ENCODE results near the gene THSD4. TPM values are rescaled to one million over a fixed set of nuclear protein-coding genes. Genes with fewer than 3 reads are reported as not detected.

The THSD4 gene
- total RNA-seq = 13.1 and 25.4 TPM in 2 replicates

- DNase-seq (ENCODE audit: low read depth in 2 of 2) = peak in 1 of 2 donors; percentile 72
Measured at GRCh38 chr15:71114887-71115566, at the start of gene THSD4. Gene THSD4, plus strand, starts transcription at chr15:71115471.

- DNase-seq (ENCODE audit: low read depth in 2 of 2) = no peak
Measured at GRCh38 chr15:71066983-71067382, 48.3 kb upstream of the THSD4 start.

GRCh38 chr15:71069693-71070092 is 45.6 kb upstream of the THSD4 start:
- no peak for DNase-seq (ENCODE audit: low read depth in 2 of 2)

GRCh38 chr15:71071529-71071928 is 43.7 kb upstream of the THSD4 start:
- DNase-seq (ENCODE audit: low read depth in 2 of 2) = no peak

- no peak for DNase-seq (ENCODE audit: low read depth in 2 of 2)
Measured at GRCh38 chr15:71072423-71072822, 42.8 kb upstream of the THSD4 start.

- DNase-seq (ENCODE audit: low read depth in 2 of 2) = no peak
Measured at GRCh38 chr15:71078506-71079207, 36.6 kb upstream of the THSD4 start.

GRCh38 chr15:71079208-71080044 is 35.8 kb upstream of the THSD4 start:
- no peak for DNase-seq (ENCODE audit: low read depth in 2 of 2)

GRCh38 chr15:71080166-71080565 is 35.1 kb upstream of the THSD4 start:
- DNase-seq (ENCODE audit: low read depth in 2 of 2) = no peak

- no peak for DNase-seq (ENCODE audit: low read depth in 2 of 2)
Measured at GRCh38 chr15:71080705-71081104, 34.6 kb upstream of the THSD4 start.

- no peak for DNase-seq (ENCODE audit: low read depth in 2 of 2)
Measured at GRCh38 chr15:71082803-71083202, 32.5 kb upstream of the THSD4 start.

GRCh38 chr15:71083349-71083748 is 31.9 kb upstream of the THSD4 start:
- DNase-seq (ENCODE audit: low read depth in 2 of 2) = peak; percentile 26 to 64

- DNase-seq (ENCODE audit: low read depth in 2 of 2) = no peak
Measured at GRCh38 chr15:71084264-71084663, 31.0 kb upstream of the THSD4 start.

GRCh38 chr15:71085809-71086208 is 29.5 kb upstream of the THSD4 start:
- no peak for DNase-seq (ENCODE audit: low read depth in 2 of 2)

- no peak for DNase-seq (ENCODE audit: low read depth in 2 of 2)
Measured at GRCh38 chr15:71088155-71088554, 27.1 kb upstream of the THSD4 start.

GRCh38 chr15:71088683-71089082 is 26.6 kb upstream of the THSD4 start:
- DNase-seq (ENCODE audit: low read depth in 2 of 2) = no peak

GRCh38 chr15:71089801-71090200 is 25.5 kb upstream of the THSD4 start:
- no peak for DNase-seq (ENCODE audit: low read depth in 2 of 2)

- no peak for DNase-seq (ENCODE audit: low read depth in 2 of 2)
Measured at GRCh38 chr15:71091601-71092000, 23.7 kb upstream of the THSD4 start.

GRCh38 chr15:71092056-71092600 is 23.1 kb upstream of the THSD4 start:
- no peak for DNase-seq (ENCODE audit: low read depth in 2 of 2)

GRCh38 chr15:71093054-71094024 is 21.9 kb upstream of the THSD4 start:
- DNase-seq (ENCODE audit: low read depth in 2 of 2) = peak; percentile 55 to 75

- DNase-seq (ENCODE audit: low read depth in 2 of 2) = no peak
Measured at GRCh38 chr15:71094137-71094536, 21.1 kb upstream of the THSD4 start.

GRCh38 chr15:71096676-71097075 is 18.6 kb upstream of the THSD4 start:
- DNase-seq (ENCODE audit: low read depth in 2 of 2) = peak in 1 of 2 donors; percentile 43
